Measurements from ENCODE around the gene NCAM2. TPM values are rescaled to one million over a fixed set of nuclear protein-coding genes. Genes with fewer than 3 reads are reported as not detected.
A peak's percentile ranks its signal among the peaks of the same experiment; 100 is the strongest.

Gene NCAM2
- total and polyA plus RNA-seq, 4 donors, result 30.7 to 138 (median 61.1) TPM

DNA sequence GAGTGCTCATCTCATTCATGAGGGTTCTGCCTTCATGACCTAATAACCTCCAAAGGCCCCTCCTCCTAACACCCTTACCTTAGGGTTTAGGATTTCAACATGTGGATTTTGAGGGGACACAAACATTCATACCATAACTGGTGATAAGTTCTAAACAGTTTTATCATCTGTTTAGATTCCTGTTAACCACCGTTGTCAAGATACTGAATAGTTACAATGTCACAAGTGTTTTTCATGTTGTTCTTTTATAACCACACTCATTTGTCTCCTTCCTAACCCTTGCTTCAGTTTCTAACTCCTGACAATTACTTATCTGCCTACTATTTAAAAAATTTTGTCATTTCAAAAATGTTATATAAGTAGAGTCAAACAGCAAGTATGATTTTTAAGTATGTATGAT lies 86.0 kb downstream of the NCAM2 start:
- H3K9me3 ChIP-seq (ENCODE audit: control insufficient read depth, insufficient read depth, low read length), result no peaks in the 10 kb centered on the region
- 83% methylated on average over 1 of the region's 1 CpG for WGBS (ENCODE audit: insufficient coverage)
- no peak overlapping the region for H3K4me3 ChIP-seq (ENCODE audit: low read depth, low read length)
- H3K27ac ChIP-seq (ENCODE audit: low read depth, low read length), result no peak overlapping the region
- no peaks in the 10 kb centered on the region for H3K27me3 ChIP-seq (ENCODE audit: control insufficient read depth, insufficient read depth, low read length)
- no peak for DNase-seq (ENCODE audit: low read depth in 4 of 6, low spot score in 6 of 6)
- H3K36me3 ChIP-seq (ENCODE audit: control insufficient read depth, insufficient read depth, low read length), result no peaks in the 10 kb centered on the region
- H3K4me1 ChIP-seq (ENCODE audit: control insufficient read depth, insufficient read depth, low read length), result no peaks in the 10 kb centered on the region

DNA sequence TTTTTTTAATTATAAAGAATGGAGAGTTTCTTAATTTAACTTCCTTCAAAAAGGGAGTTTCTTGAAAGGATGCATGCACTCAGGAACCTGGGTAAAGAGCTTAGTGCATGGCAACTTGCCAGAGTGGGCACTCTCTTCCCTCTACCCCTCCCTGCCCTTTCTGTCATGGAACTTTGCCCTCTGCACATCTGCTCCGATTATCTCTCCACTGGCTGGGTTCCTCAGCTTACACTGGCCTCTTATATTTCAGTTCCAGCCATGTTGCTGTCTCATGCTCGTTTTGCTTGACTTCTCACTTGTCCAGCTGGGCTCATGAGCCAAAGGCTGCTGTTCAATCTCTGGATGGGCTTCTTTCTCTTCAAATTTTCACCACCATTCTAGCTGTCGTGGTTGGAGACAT lies 87.0 kb downstream of the NCAM2 start:
- no peaks in the 10 kb centered on the region for H3K27me3 ChIP-seq (ENCODE audit: control insufficient read depth, insufficient read depth, low read length)
- no peaks in the 10 kb centered on the region for H3K4me1 ChIP-seq (ENCODE audit: control insufficient read depth, insufficient read depth, low read length)
- peak in 2 of 6 donors; percentile 19 to 38 for DNase-seq (ENCODE audit: low read depth in 4 of 6, low spot score in 6 of 6)
- 59% methylated on average over 2 of the region's 3 CpGs for WGBS (ENCODE audit: insufficient coverage)
- no peaks in the 10 kb centered on the region for H3K9me3 ChIP-seq (ENCODE audit: control insufficient read depth, insufficient read depth, low read length)
- H3K4me3 ChIP-seq (ENCODE audit: low read depth, low read length), result no peak overlapping the region
- H3K36me3 ChIP-seq (ENCODE audit: control insufficient read depth, insufficient read depth, low read length), result no peaks in the 10 kb centered on the region
- H3K27ac ChIP-seq (ENCODE audit: low read depth, low read length), result no peak overlapping the region

DNA sequence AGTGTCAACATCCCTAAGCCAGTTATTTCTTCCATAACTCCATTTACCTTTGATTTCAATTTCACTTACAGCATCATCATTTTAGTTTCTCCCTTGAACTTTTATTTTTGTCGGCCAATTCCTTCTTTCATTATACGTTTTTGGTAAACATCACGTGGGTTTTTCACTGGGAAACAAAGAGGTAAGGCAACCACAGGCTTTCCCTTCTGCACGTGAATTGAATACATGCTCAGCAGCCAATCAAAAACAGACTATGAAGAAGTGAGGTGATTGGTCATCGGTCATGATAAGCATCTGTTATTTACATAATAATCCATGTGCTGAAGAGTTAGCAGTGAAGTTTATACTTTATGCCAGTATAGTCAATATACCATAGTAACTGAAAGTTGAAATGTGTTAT lies 98.7 kb downstream of the NCAM2 start:
- no peaks in the 10 kb centered on the region for H3K4me1 ChIP-seq (ENCODE audit: control insufficient read depth, insufficient read depth, low read length)
- peak in 1 of 6 donors; percentile 21 for DNase-seq (ENCODE audit: low read depth in 4 of 6, low spot score in 6 of 6)
- H3K36me3 ChIP-seq (ENCODE audit: control insufficient read depth, insufficient read depth, low read length), result no peaks in the 10 kb centered on the region
- H3K27me3 ChIP-seq (ENCODE audit: control insufficient read depth, insufficient read depth, low read length), result no peaks in the 10 kb centered on the region
- no CpG with 5 or more reads among the region's 5 CpGs for WGBS (ENCODE audit: insufficient coverage)
- H3K27ac ChIP-seq (ENCODE audit: low read depth, low read length), result no peak overlapping the region
- H3K9me3 ChIP-seq (ENCODE audit: control insufficient read depth, insufficient read depth, low read length), result no peaks in the 10 kb centered on the region
- no peak overlapping the region for H3K4me3 ChIP-seq (ENCODE audit: low read depth, low read length)

DNA sequence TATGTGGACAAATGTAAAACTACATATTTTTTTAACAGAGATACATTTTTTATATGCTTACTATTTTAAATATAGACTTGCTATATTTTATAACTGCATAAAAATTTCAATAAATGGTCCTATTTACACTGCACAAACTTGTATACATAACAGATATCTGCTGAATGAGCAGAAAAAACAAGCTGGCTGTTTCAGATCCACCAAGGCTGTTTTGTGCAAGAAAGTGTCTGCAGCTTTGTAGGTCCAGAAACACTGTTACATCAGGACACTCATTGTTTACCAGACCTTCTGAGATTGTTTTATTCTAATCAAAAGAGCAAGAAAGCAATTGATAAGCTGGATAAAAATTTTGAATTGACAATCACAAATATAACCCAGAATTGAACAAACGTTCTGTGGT lies 99.3 kb downstream of the NCAM2 start:
- no peaks in the 10 kb centered on the region for H3K4me1 ChIP-seq (ENCODE audit: control insufficient read depth, insufficient read depth, low read length)
- H3K36me3 ChIP-seq (ENCODE audit: control insufficient read depth, insufficient read depth, low read length), result no peaks in the 10 kb centered on the region
- DNase-seq (ENCODE audit: low read depth in 4 of 6, low spot score in 6 of 6), result no peak
- H3K9me3 ChIP-seq (ENCODE audit: control insufficient read depth, insufficient read depth, low read length), result no peaks in the 10 kb centered on the region
- no peak overlapping the region for H3K4me3 ChIP-seq (ENCODE audit: low read depth, low read length)
- WGBS (ENCODE audit: insufficient coverage), result no CpG with 5 or more reads among the region's 1 CpG
- H3K27ac ChIP-seq (ENCODE audit: low read depth, low read length), result no peak overlapping the region
- no peaks in the 10 kb centered on the region for H3K27me3 ChIP-seq (ENCODE audit: control insufficient read depth, insufficient read depth, low read length)

DNA sequence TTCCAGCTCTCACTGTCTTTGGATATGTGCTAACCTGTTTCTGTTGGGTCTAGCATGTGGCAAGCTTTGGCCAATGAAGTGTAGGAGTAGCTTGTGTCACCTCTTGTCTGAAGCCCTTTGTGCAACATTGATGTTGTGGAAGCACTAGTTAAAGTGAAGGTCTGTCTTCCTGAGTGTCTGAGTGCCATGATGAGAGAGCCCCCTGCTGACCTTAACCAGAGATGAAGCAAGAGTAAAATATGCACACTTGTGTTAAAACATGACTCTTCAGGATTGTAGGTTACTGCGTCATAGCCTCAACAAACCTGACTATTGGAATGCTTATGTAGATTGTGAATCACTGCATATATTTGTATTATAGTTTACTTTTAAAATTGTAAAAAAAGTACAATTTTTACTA lies 103.7 kb downstream of the NCAM2 start:
- Histone ChIP-seq H3K27me3 (ENCODE audit: control insufficient read depth, insufficient read depth, low read length) (no peaks in the 10 kb centered on the region), H3K36me3 (ENCODE audit: control insufficient read depth, insufficient read depth, low read length) (no peaks in the 10 kb centered on the region), H3K27ac (ENCODE audit: low read depth, low read length) (peak overlapping the region; percentile 61), H3K4me3 (ENCODE audit: low read depth, low read length) (no peak overlapping the region), H3K9me3 (ENCODE audit: control insufficient read depth, insufficient read depth, low read length) (no peaks in the 10 kb centered on the region), H3K4me1 (ENCODE audit: control insufficient read depth, insufficient read depth, low read length) (no peaks in the 10 kb centered on the region)
- WGBS (ENCODE audit: insufficient coverage), result no CpG with 5 or more reads among the region's 1 CpG
- DNase-seq (ENCODE audit: low read depth in 4 of 6, low spot score in 6 of 6), result peak in 5 of 6 donors; percentile 35 to 83 (median 50)

DNA sequence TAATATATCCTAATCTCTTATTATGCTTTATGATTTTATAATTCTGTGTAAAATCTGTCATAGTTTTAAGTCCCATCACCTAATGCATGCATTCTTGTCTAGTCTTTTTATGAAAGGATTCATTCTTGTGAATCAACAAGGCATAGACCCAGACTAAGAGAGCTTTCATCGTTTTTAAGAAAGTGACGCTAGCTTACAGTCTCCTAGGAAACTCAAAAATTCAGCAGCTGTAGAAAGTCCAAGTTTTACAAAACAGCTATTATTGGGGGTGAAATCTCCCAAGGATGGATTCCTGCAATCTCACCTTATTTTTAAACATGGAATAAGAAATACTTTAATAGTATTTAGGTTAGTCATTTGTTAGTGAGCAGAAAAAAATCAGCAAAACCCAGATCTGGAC lies 104.7 kb downstream of the NCAM2 start:
- H3K4me1 ChIP-seq (ENCODE audit: control insufficient read depth, insufficient read depth, low read length), result no peaks in the 10 kb centered on the region
- no peaks in the 10 kb centered on the region for H3K36me3 ChIP-seq (ENCODE audit: control insufficient read depth, insufficient read depth, low read length)
- H3K27ac ChIP-seq (ENCODE audit: low read depth, low read length), result peak overlapping the region; percentile 84
- no peaks in the 10 kb centered on the region for H3K9me3 ChIP-seq (ENCODE audit: control insufficient read depth, insufficient read depth, low read length)
- no CpG with 5 or more reads among the region's 2 CpGs for WGBS (ENCODE audit: insufficient coverage)
- peak in 4 of 6 donors; percentile 13 to 67 (median 49) for DNase-seq (ENCODE audit: low read depth in 4 of 6, low spot score in 6 of 6)
- H3K27me3 ChIP-seq (ENCODE audit: control insufficient read depth, insufficient read depth, low read length), result no peaks in the 10 kb centered on the region
- peak overlapping the region; percentile 9 for H3K4me3 ChIP-seq (ENCODE audit: low read depth, low read length)

DNA sequence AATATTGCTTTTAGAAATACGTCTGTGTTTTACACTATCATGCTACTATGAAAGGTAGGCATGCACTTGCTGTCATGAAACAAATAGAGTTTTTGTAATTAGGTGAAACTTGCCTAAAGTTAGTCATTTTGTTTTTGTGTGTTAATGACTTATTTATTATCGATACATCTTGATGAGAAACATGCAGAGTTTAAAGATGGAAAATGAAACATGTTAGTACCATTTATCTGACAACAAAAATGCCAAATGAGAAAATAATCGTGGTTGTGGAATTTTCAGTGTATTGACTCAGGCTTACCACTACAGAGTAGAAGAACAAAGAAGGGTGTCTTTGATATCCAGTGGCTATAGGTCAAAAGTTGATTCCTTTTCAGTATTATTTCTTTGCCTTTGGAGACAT lies 105.5 kb downstream of the NCAM2 start:
- DNase-seq (ENCODE audit: low read depth in 4 of 6, low spot score in 6 of 6), result no peak
- no peaks in the 10 kb centered on the region for H3K9me3 ChIP-seq (ENCODE audit: control insufficient read depth, insufficient read depth, low read length)
- no peak overlapping the region for H3K4me3 ChIP-seq (ENCODE audit: low read depth, low read length)
- peak overlapping the region; percentile 84 for H3K27ac ChIP-seq (ENCODE audit: low read depth, low read length)
- no peaks in the 10 kb centered on the region for H3K27me3 ChIP-seq (ENCODE audit: control insufficient read depth, insufficient read depth, low read length)
- H3K4me1 ChIP-seq (ENCODE audit: control insufficient read depth, insufficient read depth, low read length), result no peaks in the 10 kb centered on the region
- no CpG with 5 or more reads among the region's 3 CpGs for WGBS (ENCODE audit: insufficient coverage)
- no peaks in the 10 kb centered on the region for H3K36me3 ChIP-seq (ENCODE audit: control insufficient read depth, insufficient read depth, low read length)

DNA sequence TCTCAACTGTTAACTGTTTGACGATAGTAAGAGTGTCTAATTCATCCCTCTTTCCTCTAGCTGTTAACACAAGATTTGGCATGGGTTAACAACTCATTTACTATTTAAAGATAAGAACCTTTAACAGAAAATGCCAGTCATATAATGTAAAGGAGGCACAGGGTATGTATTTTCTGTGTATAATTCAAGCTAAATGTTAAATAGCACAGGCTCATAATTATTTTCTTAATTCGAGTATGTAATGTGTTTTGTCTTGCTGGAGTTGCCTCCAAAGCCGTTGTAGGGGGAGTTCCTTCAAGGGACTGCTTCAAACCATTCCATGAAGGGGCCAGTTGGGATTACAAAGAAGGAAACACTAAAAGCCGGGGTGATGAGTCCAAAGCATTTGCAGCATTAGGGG lies 111.5 kb downstream of the NCAM2 start:
- Histone ChIP-seq H3K27me3 (ENCODE audit: control insufficient read depth, insufficient read depth, low read length) (no peaks in the 10 kb centered on the region), H3K9me3 (ENCODE audit: control insufficient read depth, insufficient read depth, low read length) (no peaks in the 10 kb centered on the region), H3K4me1 (ENCODE audit: control insufficient read depth, insufficient read depth, low read length) (no peaks in the 10 kb centered on the region), H3K27ac (ENCODE audit: low read depth, low read length) (no peak overlapping the region), H3K36me3 (ENCODE audit: control insufficient read depth, insufficient read depth, low read length) (no peaks in the 10 kb centered on the region), H3K4me3 (ENCODE audit: low read depth, low read length) (no peak overlapping the region)
- no peak for DNase-seq (ENCODE audit: low read depth in 4 of 6, low spot score in 6 of 6)
- WGBS (ENCODE audit: insufficient coverage), result 90% methylated on average over 2 of the region's 4 CpGs

DNA sequence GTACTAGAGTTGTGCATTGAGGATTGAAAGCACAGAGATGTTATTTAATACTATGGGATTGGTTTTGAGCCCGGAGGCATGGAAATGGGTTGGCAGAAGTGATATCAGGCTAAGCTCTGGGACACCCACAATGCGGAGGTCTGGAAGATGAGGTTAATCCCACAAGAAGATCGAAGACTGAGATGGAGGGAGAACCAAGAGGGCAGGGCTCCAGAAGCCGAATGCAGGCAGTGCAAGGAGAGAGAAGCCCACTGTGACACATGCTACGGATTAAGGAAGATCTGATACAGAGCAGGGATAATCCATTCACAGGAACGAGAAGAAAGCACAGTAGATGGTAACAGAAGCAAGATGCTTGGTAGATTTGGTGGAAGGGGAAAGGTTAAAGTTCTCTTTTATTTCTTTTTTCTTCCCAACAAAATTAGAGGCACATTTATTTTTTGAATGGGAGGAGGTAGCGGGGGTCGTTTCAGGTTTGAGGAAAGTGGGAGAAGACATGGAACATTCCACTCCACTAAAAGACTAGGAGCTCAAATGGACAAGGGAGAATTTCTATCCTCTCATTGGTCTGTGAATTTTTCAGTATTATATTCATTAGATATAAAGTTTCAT lies 113.2 kb downstream of the NCAM2 start:
- Histone ChIP-seq H3K4me1 (ENCODE audit: control insufficient read depth, insufficient read depth, low read length) (no peaks in the 10 kb centered on the region), H3K27me3 (ENCODE audit: control insufficient read depth, insufficient read depth, low read length) (no peaks in the 10 kb centered on the region), H3K9me3 (ENCODE audit: control insufficient read depth, insufficient read depth, low read length) (no peaks in the 10 kb centered on the region), H3K27ac (ENCODE audit: low read depth, low read length) (no peak overlapping the region), H3K36me3 (ENCODE audit: control insufficient read depth, insufficient read depth, low read length) (no peaks in the 10 kb centered on the region), H3K4me3 (ENCODE audit: low read depth, low read length) (no peak overlapping the region)
- no peak for DNase-seq (ENCODE audit: low read depth in 4 of 6, low spot score in 6 of 6)
- WGBS (ENCODE audit: insufficient coverage), result 96% methylated on average over 5 of the region's 8 CpGs

DNA sequence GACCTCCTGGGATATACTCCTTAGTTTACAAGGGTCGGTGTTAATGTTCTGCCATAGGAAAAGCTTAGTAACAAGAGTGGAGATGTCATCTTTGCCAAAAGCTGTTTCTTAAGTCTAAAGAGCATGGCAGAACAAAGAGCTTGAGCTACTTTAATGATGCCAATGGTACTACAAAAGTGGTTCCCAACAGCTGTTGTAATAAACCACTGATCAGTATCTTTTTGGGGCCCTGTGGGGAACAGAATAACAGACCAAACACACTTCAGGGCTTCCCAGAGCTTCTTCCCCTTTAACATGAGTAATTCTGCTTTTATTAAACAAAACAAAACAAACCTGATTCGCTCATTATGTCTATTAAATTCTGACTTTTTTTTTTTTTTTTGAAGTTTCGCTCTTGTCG lies 116.3 kb downstream of the NCAM2 start:
- Histone ChIP-seq H3K4me1 (ENCODE audit: control insufficient read depth, insufficient read depth, low read length) (no peaks in the 10 kb centered on the region), H3K9me3 (ENCODE audit: control insufficient read depth, insufficient read depth, low read length) (no peaks in the 10 kb centered on the region), H3K27me3 (ENCODE audit: control insufficient read depth, insufficient read depth, low read length) (no peaks in the 10 kb centered on the region), H3K27ac (ENCODE audit: low read depth, low read length) (no peak overlapping the region), H3K4me3 (ENCODE audit: low read depth, low read length) (no peak overlapping the region), H3K36me3 (ENCODE audit: control insufficient read depth, insufficient read depth, low read length) (no peaks in the 10 kb centered on the region)
- no peak for DNase-seq (ENCODE audit: low read depth in 4 of 6, low spot score in 6 of 6)
- WGBS (ENCODE audit: insufficient coverage), result 100% methylated on average over 2 of the region's 4 CpGs
